Activated naive CD4-positive, alpha-beta T cell treated with anti-CD3 and anti-CD28 coated beads, Interleukin-2, amount 50 U/mL, for 72 hours (primary cell): Measurements from ENCODE around the gene ACBD6. TPM values are rescaled to one million over a fixed set of nuclear protein-coding genes. Genes with fewer than 3 reads are reported as not detected.

Experiments
- ATAC-seq, 2 donors: fragments of 150-1000 bp; cut with Tn5 transposase; 2 replicates each; pipeline ENCODE4 v1.10.0; 2021; ENCODE audit warnings: mild to moderate bottlenecking in 2 of 2, moderate library complexity in 2 of 2
- DNase-seq, 2 donors: peaks; one replicate each; pipeline ENCODE4 v3.0.0; 2021 to 2022; ENCODE audit warnings: low spot score in 2 of 2
- H3K27ac Mint-ChIP-seq, 2 donors: one replicate each; pipeline ENCODE4 v1.8.0; 2022; ENCODE audit warnings: mild to moderate bottlenecking in 2 of 2, mixed read lengths in 2 of 2
- H3K36me3 Mint-ChIP-seq, 2 donors: one replicate each; pipeline ENCODE4 v1.8.0; 2022; ENCODE audit warnings: mixed read lengths in 2 of 2
- H3K9me3 Mint-ChIP-seq, 2 donors: one replicate each; pipeline ENCODE4 v1.8.0; 2022; ENCODE audit warnings: mixed read lengths in 2 of 2
- total RNA-seq, 2 donors: library from RNA; stranded (reverse); gene quantifications; one replicate each; pipeline ENCODE4 v1.2.3, GENCODE V29; 2022

ACBD6 gene
- total RNA-seq, 2 donors from 2014 or later = 18.6 to 51.2 TPM

GRCh38 chr1:180246579-180246978 lies 255.8 kb downstream of the ACBD6 start:
- no peak for DNase-seq
- H3K36me3 Mint-ChIP-seq = no peaks in the 10 kb centered on the region
- ATAC-seq = peak in 1 of 2 donors; percentile 68
- no peak overlapping the region for H3K27ac Mint-ChIP-seq
- H3K9me3 Mint-ChIP-seq = no peaks in the 10 kb centered on the region

- no peaks in the 10 kb centered on the region for H3K9me3 Mint-ChIP-seq
- H3K27ac Mint-ChIP-seq = no peak overlapping the region
- no peaks in the 10 kb centered on the region for H3K36me3 Mint-ChIP-seq
- no peak for ATAC-seq
- no peak for DNase-seq
Measured at GRCh38 chr1:180244840-180245239, 257.5 kb downstream of the ACBD6 start.

- ATAC-seq (no peak), DNase-seq (no peak)
- Mint-ChIP-seq H3K9me3 (no peaks in the 10 kb centered on the region), H3K36me3 (no peaks in the 10 kb centered on the region), H3K27ac (no peak overlapping the region)
Measured at GRCh38 chr1:180243517-180244221, 258.7 kb downstream of the ACBD6 start.

GRCh38 chr1:180241716-180242544 lies 260.4 kb downstream of the ACBD6 start:
- Mint-ChIP-seq H3K9me3 (no peaks in the 10 kb centered on the region), H3K36me3 (no peaks in the 10 kb centered on the region), H3K27ac (no peak overlapping the region)
- ATAC-seq = no peak
- no peak for DNase-seq

- no peak overlapping the region for H3K27ac Mint-ChIP-seq
- H3K9me3 Mint-ChIP-seq = no peaks in the 10 kb centered on the region
- DNase-seq (no peak), ATAC-seq (no peak)
- peaks cover 0 to 2% of the 10 kb centered on the region in 2 donors for H3K36me3 Mint-ChIP-seq
Measured at GRCh38 chr1:180239145-180240096, 263.0 kb downstream of the ACBD6 start.

DNA sequence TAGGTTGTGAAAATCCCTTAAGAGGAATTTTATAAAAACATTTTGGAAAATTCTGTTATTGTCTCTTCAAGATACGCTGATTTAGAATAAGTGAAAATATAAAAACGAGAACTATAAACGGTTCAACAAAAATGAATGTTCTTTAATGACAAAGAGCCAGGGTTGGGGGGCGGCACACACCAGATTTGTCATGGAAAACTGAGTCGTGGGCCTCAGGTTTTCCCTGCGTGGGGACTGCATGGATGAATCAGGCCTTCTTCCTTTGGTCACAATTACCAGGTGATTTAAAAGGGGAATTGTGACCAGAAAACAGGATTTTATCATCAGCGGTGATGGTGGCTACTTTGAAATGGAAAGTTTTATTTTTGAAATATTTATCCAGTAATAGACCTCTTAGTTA lies 263.7 kb downstream of the ACBD6 start:
- no peak for ATAC-seq
- no peaks in the 10 kb centered on the region for H3K9me3 Mint-ChIP-seq
- H3K27ac Mint-ChIP-seq = no peak overlapping the region
- H3K36me3 Mint-ChIP-seq = peaks cover 0 to 6% of the 10 kb centered on the region in 2 donors
- no peak for DNase-seq

Other genes starting within 250 kb of the ACBD6 start
- not detected for gene OVAAL, start 56.4 kb upstream of the ACBD6 start, total RNA-seq
- gene XPR1, start 129.4 kb upstream of the ACBD6 start, total RNA-seq = 10 to 100 TPM; 15.2 to 18.6 TPM